GM12878 (cell line): ENCODE data around the gene ISG20. TPM values are rescaled to one million over a fixed set of nuclear protein-coding genes. Genes with fewer than 3 reads are reported as not detected.

Experiments
- BCL11A ChIP-seq: IDR thresholded peaks from 2 replicates; pipeline ENCODE4 v1.6.1; 2011; ENCODE audit warnings: low read depth, low read length
- BHLHE40 ChIP-seq, 2 experiments: fragments of 450-650 bp in 1 of 2; IDR thresholded peaks; 2 replicates each; pipeline ENCODE4 v1.6.1; 2011 to 2017; ENCODE audit warnings: low read depth in 2 of 2, borderline replicate concordance in 1 of 2, improper control_type of control experiment in 1 of 2, low read length in 1 of 2, mild to moderate bottlenecking in 1 of 2
- BRCA1 ChIP-seq: IDR thresholded peaks from 2 replicates; pipeline ENCODE4 v1.6.1; 2011; ENCODE audit warnings: low read depth, low read length, improper control_type of control experiment
- CBX3 ChIP-seq: fragments of 200-600 bp; sonication (generic); IDR thresholded peaks from 2 replicates; pipeline ENCODE4 v1.6.1; 2016; ENCODE audit warnings: low read depth, borderline replicate concordance
- CHD4 ChIP-seq: fragments of 200-600 bp; sonication (generic); IDR thresholded peaks from 2 replicates; pipeline ENCODE4 v1.6.1; 2016; ENCODE audit warnings: mild to moderate bottlenecking
- CREM ChIP-seq: IDR thresholded peaks from 2 replicates; pipeline ENCODE4 v1.6.1; 2014; ENCODE audit warnings: antibody characterized with exemption, low read depth
- EED ChIP-seq: sonication (generic); IDR thresholded peaks from 2 replicates; pipeline ENCODE4 v1.6.1; 2016; ENCODE audit warnings: antibody characterized with exemption, low read depth
- FOS ChIP-seq: IDR thresholded peaks from 3 replicates; pipeline ENCODE4 v1.6.1; 2011; ENCODE audit warnings: borderline replicate concordance; ENCODE audit not compliant: insufficient read length; ENCODE audit errors: extremely low read depth
- FOXM1 ChIP-seq: IDR thresholded peaks from 2 replicates; pipeline ENCODE4 v1.6.1; 2012; ENCODE audit warnings: low read depth, mild to moderate bottlenecking, inconsistent platforms, low read length, moderate library complexity
- HDGF ChIP-seq: fragments of 450-650 bp; IDR thresholded peaks from 2 replicates; pipeline ENCODE4 v1.6.1; 2016; ENCODE audit warnings: antibody characterized with exemption
- JUNB ChIP-seq: IDR thresholded peaks from 2 replicates; pipeline ENCODE4 v1.6.1; 2016; ENCODE audit warnings: antibody characterized with exemption, mild to moderate bottlenecking
- JUND ChIP-seq: IDR thresholded peaks from 2 replicates; pipeline ENCODE4 v1.6.1; 2012; ENCODE audit warnings: low read depth, mild to moderate bottlenecking, low read length, improper control_type of control experiment, moderate library complexity
- KLF5 ChIP-seq: fragments of 450-650 bp; IDR thresholded peaks from 2 replicates; pipeline ENCODE4 v1.6.1; 2014; ENCODE audit warnings: mild to moderate bottlenecking; ENCODE audit not compliant: partially characterized antibody
- LARP7 ChIP-seq: fragments of 450-650 bp; IDR thresholded peaks from 2 replicates; pipeline ENCODE4 v1.6.1; 2017; ENCODE audit warnings: mild to moderate bottlenecking
- NR2F1 ChIP-seq: fragments of 450-650 bp; conservative IDR thresholded peaks from 2 replicates; pipeline ENCODE4 v1.6.1; 2017; ENCODE audit warnings: mild to moderate bottlenecking
- PAX8 ChIP-seq: fragments of 450-650 bp; IDR thresholded peaks from 2 replicates; pipeline ENCODE4 v1.6.1; 2017; ENCODE audit warnings: mild to moderate bottlenecking, moderate library complexity
- POLR2A ChIP-seq: IDR thresholded peaks from 2 replicates; pipeline ENCODE4 v1.6.1; 2011; ENCODE audit warnings: low read depth, mild to moderate bottlenecking, low read length
- RAD21 ChIP-seq: IDR thresholded peaks from 2 replicates; pipeline ENCODE4 v1.6.1; 2011; ENCODE audit warnings: mild to moderate bottlenecking, low read depth, low read length, moderate library complexity; ENCODE audit not compliant: insufficient read depth
- SMAD1 ChIP-seq: fragments of 450-650 bp; IDR thresholded peaks from 2 replicates; pipeline ENCODE4 v1.6.1; 2018; ENCODE audit warnings: mild to moderate bottlenecking, low read depth; ENCODE audit not compliant: partially characterized antibody
- SP1 ChIP-seq: IDR thresholded peaks from one replicate; pipeline ENCODE4 v1.6.1; 2011; ENCODE audit warnings: low read depth, low read length
- STAT1 ChIP-seq: fragments of 450-650 bp; conservative IDR thresholded peaks from 2 replicates; pipeline ENCODE4 v1.6.1; 2014; ENCODE audit warnings: antibody characterized with exemption, mild to moderate bottlenecking
- SUZ12 ChIP-seq: fragments of 200-600 bp; sonication (generic); IDR thresholded peaks from one replicate; pipeline ENCODE4 v1.6.1; 2018; ENCODE audit warnings: antibody characterized with exemption, mild to moderate bottlenecking; ENCODE audit not compliant: unreplicated experiment
- TCF7 ChIP-seq: IDR thresholded peaks from 2 replicates; pipeline ENCODE4 v1.6.1; 2014; ENCODE audit warnings: antibody characterized with exemption, borderline replicate concordance
- YY1 ChIP-seq: IDR thresholded peaks from 2 replicates; pipeline ENCODE4 v1.6.1; 2011; ENCODE audit warnings: low read depth, mild to moderate bottlenecking, low read length
- ZNF24 ChIP-seq: fragments of 450-650 bp; IDR thresholded peaks from 2 replicates; pipeline ENCODE4 v1.6.1; 2017; ENCODE audit warnings: antibody characterized with exemption, mild to moderate bottlenecking
- ZZZ3 ChIP-seq: IDR thresholded peaks from 2 replicates; pipeline ENCODE4 v1.6.1; 2011; ENCODE audit warnings: low read depth; ENCODE audit not compliant: control insufficient read depth, insufficient read length
- polyA plus RNA-seq, 11 experiments: library from polyadenylated mRNA; depleted of rRNA in 4 of 11; unstranded in 6 of 11; stranded (reverse) in 5 of 11; fragments of >200 nt; fragmentation: Nextera tagmentation in 4 of 11; fragmentation: Illumina TruSeq in 1 of 11; extraction: Ambion mirVana in 4 of 11; extraction: Trizol in 1 of 11; gene quantifications; 1 replicate in 1 of 11; 2 replicates in 10 of 11; pipeline versions ENCODE4 v1.2.1 to v1.2.3, GENCODE V29; 2011 to 2016; ENCODE audit warnings: inconsistent platforms in 2 of 11, missing spikeins in 2 of 11, low read depth in 1 of 11
- total RNA-seq, 4 experiments: library from RNA; depleted of rRNA in 3 of 4; stranded (reverse); fragments of >200 nt in 3 of 4; fragmentation: Illumina TruSeq in 1 of 4; extraction: Trizol in 1 of 4; gene quantifications; 2 replicates each; pipeline versions ENCODE4 v1.2.1 to v1.2.3, GENCODE V29; 2013 to 2021
- TF ChIP-seq, protein P1 (sequence below): fragments of 450-650 bp; IDR thresholded peaks from 2 replicates; pipeline ENCODE4 v1.6.1; 2018; ENCODE audit warnings: borderline replicate concordance, mild to moderate bottlenecking; ENCODE audit not compliant: partially characterized antibody
- TF ChIP-seq, protein P2 (sequence below): IDR thresholded peaks from 2 replicates; pipeline ENCODE4 v1.6.1; 2011; ENCODE audit warnings: borderline replicate concordance, low read depth, mild to moderate bottlenecking, moderate library complexity, mixed read lengths, low read length; ENCODE audit not compliant: insufficient read depth; ENCODE audit errors: extremely low read length
- TF ChIP-seq, protein P3 (sequence below): fragments of 450-650 bp; IDR thresholded peaks from 2 replicates; pipeline ENCODE4 v1.6.1; 2017; ENCODE audit warnings: mild to moderate bottlenecking

The ISG20 gene
- total and polyA plus RNA-seq, 10 of the 15 experiments (the other 5 are each of a cell fraction or from before 2014, with no cell fraction given), result 23.4 to 210 (median 85.9) TPM

DNA sequence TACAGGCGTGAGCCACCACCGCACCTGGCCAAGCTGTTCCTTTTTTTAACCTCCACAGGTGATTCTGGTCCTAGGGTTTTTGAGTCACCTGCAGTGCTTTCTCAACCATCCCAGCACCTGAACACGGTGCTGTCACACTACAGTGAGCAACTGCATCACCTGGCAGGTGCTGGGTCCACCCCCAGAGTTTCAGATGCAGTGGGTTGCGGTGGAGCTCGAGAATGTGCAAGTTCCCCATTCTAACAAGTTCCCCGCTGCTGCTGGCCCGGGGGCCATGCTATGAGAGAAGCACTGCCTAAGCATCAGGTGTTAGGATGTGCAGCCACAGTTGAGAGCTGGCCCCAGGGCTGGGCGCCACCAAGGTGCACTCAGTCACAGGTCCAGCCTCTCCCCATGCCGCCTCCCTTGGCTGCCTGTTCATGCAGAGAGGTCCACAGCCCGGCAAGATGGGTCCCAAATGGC, 18.0 kb downstream of the ISG20 start (continued):
- TF ChIP-seq, protein P1, sequence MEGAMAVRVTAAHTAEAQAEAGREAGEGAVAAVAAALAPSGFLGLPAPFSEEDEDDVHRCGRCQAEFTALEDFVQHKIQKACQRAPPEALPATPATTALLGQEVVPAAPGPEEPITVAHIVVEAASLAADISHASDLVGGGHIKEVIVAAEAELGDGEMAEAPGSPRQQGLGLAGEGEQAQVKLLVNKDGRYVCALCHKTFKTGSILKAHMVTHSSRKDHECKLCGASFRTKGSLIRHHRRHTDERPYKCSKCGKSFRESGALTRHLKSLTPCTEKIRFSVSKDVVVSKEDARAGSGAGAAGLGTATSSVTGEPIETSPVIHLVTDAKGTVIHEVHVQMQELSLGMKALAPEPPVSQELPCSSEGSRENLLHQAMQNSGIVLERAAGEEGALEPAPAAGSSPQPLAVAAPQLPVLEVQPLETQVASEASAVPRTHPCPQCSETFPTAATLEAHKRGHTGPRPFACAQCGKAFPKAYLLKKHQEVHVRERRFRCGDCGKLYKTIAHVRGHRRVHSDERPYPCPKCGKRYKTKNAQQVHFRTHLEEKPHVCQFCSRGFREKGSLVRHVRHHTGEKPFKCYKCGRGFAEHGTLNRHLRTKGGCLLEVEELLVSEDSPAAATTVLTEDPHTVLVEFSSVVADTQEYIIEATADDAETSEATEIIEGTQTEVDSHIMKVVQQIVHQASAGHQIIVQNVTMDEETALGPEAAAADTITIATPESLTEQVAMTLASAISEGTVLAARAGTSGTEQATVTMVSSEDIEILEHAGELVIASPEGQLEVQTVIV, result no peak
- TF ChIP-seq YY1 (no peak), KLF5 (no peak), POLR2A (peak; percentile 64), CREM (peak; percentile 71), NR2F1 (peak; percentile 57), BCL11A (peak; percentile 71), CBX3 (no peak), PAX8 (no peak), SP1 (peak; percentile 20), JUNB (no peak), SUZ12 (no peak), SMAD1 (no peak), JUND (no peak), ZNF24 (no peak), RAD21 (no peak), STAT1 (no peak), BHLHE40 (IDR thresholded peaks at IDR 0.05; ENCODE audit: borderline replicate concordance in 1 of 2, low read depth in 2 of 2, low read length in 1 of 2) (peak; percentile 89 to 97), LARP7 (no peak), CHD4 (no peak), TCF7 (no peak), FOS (no peak), EED (0 out of 2 replicates have a peak, but pooled peaks have one; percentile 38), ZZZ3 (no peak), BRCA1 (no peak), HDGF (no peak), FOXM1 (peak; percentile 62)
- TF ChIP-seq, protein P2, sequence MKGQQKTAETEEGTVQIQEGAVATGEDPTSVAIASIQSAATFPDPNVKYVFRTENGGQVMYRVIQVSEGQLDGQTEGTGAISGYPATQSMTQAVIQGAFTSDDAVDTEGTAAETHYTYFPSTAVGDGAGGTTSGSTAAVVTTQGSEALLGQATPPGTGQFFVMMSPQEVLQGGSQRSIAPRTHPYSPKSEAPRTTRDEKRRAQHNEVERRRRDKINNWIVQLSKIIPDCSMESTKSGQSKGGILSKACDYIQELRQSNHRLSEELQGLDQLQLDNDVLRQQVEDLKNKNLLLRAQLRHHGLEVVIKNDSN, result no peak
- TF ChIP-seq, protein P3, sequence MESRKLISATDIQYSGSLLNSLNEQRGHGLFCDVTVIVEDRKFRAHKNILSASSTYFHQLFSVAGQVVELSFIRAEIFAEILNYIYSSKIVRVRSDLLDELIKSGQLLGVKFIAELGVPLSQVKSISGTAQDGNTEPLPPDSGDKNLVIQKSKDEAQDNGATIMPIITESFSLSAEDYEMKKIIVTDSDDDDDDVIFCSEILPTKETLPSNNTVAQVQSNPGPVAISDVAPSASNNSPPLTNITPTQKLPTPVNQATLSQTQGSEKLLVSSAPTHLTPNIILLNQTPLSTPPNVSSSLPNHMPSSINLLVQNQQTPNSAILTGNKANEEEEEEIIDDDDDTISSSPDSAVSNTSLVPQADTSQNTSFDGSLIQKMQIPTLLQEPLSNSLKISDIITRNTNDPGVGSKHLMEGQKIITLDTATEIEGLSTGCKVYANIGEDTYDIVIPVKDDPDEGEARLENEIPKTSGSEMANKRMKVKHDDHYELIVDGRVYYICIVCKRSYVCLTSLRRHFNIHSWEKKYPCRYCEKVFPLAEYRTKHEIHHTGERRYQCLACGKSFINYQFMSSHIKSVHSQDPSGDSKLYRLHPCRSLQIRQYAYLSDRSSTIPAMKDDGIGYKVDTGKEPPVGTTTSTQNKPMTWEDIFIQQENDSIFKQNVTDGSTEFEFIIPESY, result no peak
